IPS-20b (cell line): ENCODE data around the gene CST3.

Source experiments
- H3K27ac ChIP-seq: one replicate; pipeline ENCODE4 v1.5.1; 2013; ENCODE audit warnings: low read length
- H3K27me3 ChIP-seq: 2 replicates; pipeline ENCODE4 v1.6.1; 2013; ENCODE audit warnings: mild to moderate bottlenecking, low read length, inconsistent platforms; ENCODE audit not compliant: insufficient read depth
- H3K36me3 ChIP-seq: 2 replicates; pipeline ENCODE4 v1.6.1; 2013; ENCODE audit warnings: low read depth, mild to moderate bottlenecking, inconsistent platforms, low read length, moderate library complexity; ENCODE audit not compliant: insufficient read depth
- H3K4me1 ChIP-seq: 2 replicates; pipeline ENCODE4 v1.6.1; 2013; ENCODE audit warnings: mild to moderate bottlenecking, control low read depth, inconsistent platforms, low read length, moderate library complexity; ENCODE audit not compliant: insufficient read depth
- H3K4me3 ChIP-seq: 2 replicates; pipeline ENCODE4 v1.5.1; 2013; ENCODE audit warnings: mild to moderate bottlenecking, low read length, inconsistent platforms
- H3K9ac ChIP-seq: 2 replicates; pipeline ENCODE4 v1.6.1; 2013; ENCODE audit warnings: low read depth, mild to moderate bottlenecking, inconsistent platforms, low read length, moderate library complexity
- H3K9me3 ChIP-seq: 2 replicates; pipeline ENCODE4 v1.6.1; 2013; ENCODE audit warnings: mild to moderate bottlenecking, low read depth, low read length, inconsistent platforms; ENCODE audit not compliant: insufficient read depth

CST3 gene

DNA sequence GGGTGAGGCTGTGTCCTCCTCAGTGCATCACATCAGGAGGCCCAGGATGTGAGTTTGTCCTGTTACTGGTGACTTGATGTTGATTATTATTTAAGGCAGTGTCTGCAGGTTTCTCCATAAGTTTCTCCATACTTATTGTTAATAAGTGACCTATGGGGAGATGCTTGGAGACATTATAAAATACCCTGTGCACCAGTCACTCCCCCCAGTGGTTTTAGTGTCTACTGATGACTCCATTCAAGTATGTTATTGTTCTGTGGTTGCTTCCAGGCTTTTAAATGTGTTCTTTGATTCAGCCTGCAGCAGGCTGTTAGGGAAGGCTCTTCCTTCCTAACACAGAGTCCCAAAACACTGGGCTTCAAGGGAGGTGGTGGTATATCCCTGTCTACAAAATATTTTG, 14.6 kb upstream of the CST3 start:
- H3K9ac ChIP-seq, result no peak overlapping the region
- no peak overlapping the region for H3K4me3 ChIP-seq
- H3K27me3 ChIP-seq, result no peaks in the 10 kb centered on the region
- 0 out of 2 replicates have a peak, but pooled peaks cover 2% of the 10 kb centered on the region for H3K4me1 ChIP-seq
- no peaks in the 10 kb centered on the region for H3K9me3 ChIP-seq
- H3K36me3 ChIP-seq, result no peaks in the 10 kb centered on the region
- H3K27ac ChIP-seq, result no peak overlapping the region

- Histone ChIP-seq H3K4me1 (0 out of 2 replicates have a peak, but pooled peaks cover 2% of the 10 kb centered on the region), H3K4me3 (no peak overlapping the region), H3K36me3 (no peaks in the 10 kb centered on the region), H3K9me3 (no peaks in the 10 kb centered on the region), H3K9ac (no peak overlapping the region), H3K27ac (no peak overlapping the region), H3K27me3 (no peaks in the 10 kb centered on the region)
These were observed 13.4 kb upstream of the CST3 start for GRCh38 chr20:23651117-23651516.

GRCh38 chr20:23649830-23650417, 12.2 kb upstream of the CST3 start:
- H3K27me3 ChIP-seq, result no peaks in the 10 kb centered on the region
- H3K36me3 ChIP-seq, result no peaks in the 10 kb centered on the region
- H3K4me1 ChIP-seq, result no peaks in the 10 kb centered on the region
- no peak overlapping the region for H3K4me3 ChIP-seq
- no peaks in the 10 kb centered on the region for H3K9me3 ChIP-seq
- H3K27ac ChIP-seq, result no peak overlapping the region
- no peak overlapping the region for H3K9ac ChIP-seq

- H3K27ac ChIP-seq, result no peak overlapping the region
- H3K27me3 ChIP-seq, result no peaks in the 10 kb centered on the region
- no peaks in the 10 kb centered on the region for H3K36me3 ChIP-seq
- H3K4me1 ChIP-seq, result no peaks in the 10 kb centered on the region
- H3K4me3 ChIP-seq, result no peak overlapping the region
- H3K9me3 ChIP-seq, result no peaks in the 10 kb centered on the region
- no peak overlapping the region for H3K9ac ChIP-seq
These were observed 11.5 kb upstream of the CST3 start for GRCh38 chr20:23649242-23649641.

- Histone ChIP-seq H3K4me1 (no peaks in the 10 kb centered on the region), H3K9me3 (no peaks in the 10 kb centered on the region), H3K27ac (no peak overlapping the region), H3K9ac (no peak overlapping the region), H3K36me3 (no peaks in the 10 kb centered on the region), H3K27me3 (no peaks in the 10 kb centered on the region), H3K4me3 (no peak overlapping the region)
These were observed 9.6 kb upstream of the CST3 start for GRCh38 chr20:23647346-23647745.

- peaks cover 4% of the 10 kb centered on the region; the same call in 1 of the 2 replicates for H3K4me1 ChIP-seq
- H3K9ac ChIP-seq, result no peak overlapping the region
- no peaks in the 10 kb centered on the region for H3K9me3 ChIP-seq
- no peaks in the 10 kb centered on the region for H3K36me3 ChIP-seq
- no peak overlapping the region for H3K27ac ChIP-seq
- no peak overlapping the region for H3K4me3 ChIP-seq
- no peaks in the 10 kb centered on the region for H3K27me3 ChIP-seq
These were observed 8.5 kb upstream of the CST3 start for GRCh38 chr20:23646106-23646873.

GRCh38 chr20:23645575-23645974, 7.8 kb upstream of the CST3 start:
- no peaks in the 10 kb centered on the region for H3K27me3 ChIP-seq
- H3K4me1 ChIP-seq, result peaks cover 4% of the 10 kb centered on the region; the same call in 1 of the 2 replicates
- no peaks in the 10 kb centered on the region for H3K36me3 ChIP-seq
- no peak overlapping the region for H3K9ac ChIP-seq
- no peaks in the 10 kb centered on the region for H3K9me3 ChIP-seq
- no peak overlapping the region for H3K4me3 ChIP-seq
- no peak overlapping the region for H3K27ac ChIP-seq

DNA sequence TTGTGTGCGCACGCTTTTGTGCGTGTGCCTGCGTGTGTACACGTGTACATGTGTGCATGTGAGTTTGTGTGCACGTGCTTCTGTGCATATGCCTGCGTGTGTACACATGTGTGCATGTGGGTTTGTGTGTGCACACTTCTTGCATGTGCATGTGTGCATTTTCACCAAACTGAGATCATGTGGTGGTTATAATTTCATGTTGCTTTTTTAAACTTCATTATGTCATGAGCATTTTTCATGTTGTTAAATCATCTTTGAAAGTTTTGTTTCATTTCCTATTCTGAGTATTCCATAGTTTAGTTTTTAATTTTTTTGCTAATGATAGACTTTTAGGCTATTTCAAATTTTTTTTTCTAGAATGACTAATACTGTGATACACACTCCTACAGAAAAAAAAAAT, 6.4 kb upstream of the CST3 start:
- no peaks in the 10 kb centered on the region for H3K27me3 ChIP-seq
- H3K4me1 ChIP-seq, result peaks cover 4% of the 10 kb centered on the region; the same call in 1 of the 2 replicates
- no peak overlapping the region for H3K4me3 ChIP-seq
- no peak overlapping the region for H3K27ac ChIP-seq
- H3K36me3 ChIP-seq, result no peaks in the 10 kb centered on the region
- H3K9ac ChIP-seq, result no peak overlapping the region
- H3K9me3 ChIP-seq, result no peaks in the 10 kb centered on the region

DNA sequence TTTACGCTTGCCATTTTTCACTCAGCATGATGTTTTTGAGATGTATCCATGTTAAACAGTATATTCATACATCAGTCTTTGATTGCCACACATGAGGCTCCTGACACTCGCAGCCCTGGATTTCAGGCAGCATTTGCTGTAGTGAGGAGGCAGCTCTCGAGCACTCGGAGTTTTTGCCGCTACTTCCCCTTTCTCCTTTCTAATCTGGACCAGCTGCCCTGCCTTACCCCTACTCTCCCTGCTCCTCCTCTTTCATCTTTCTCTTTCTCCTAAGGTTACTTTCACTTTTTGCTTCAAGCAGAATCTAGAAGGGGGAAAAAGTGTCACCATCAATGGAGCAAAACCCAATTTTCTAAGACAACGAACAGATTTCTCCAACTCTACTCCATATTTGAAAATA, 5.9 kb upstream of the CST3 start:
- H3K9me3 ChIP-seq, result no peaks in the 10 kb centered on the region
- no peak overlapping the region for H3K4me3 ChIP-seq
- H3K36me3 ChIP-seq, result no peaks in the 10 kb centered on the region
- peaks cover 4% of the 10 kb centered on the region; the same call in 1 of the 2 replicates for H3K4me1 ChIP-seq
- H3K27ac ChIP-seq, result no peak overlapping the region
- no peak overlapping the region for H3K9ac ChIP-seq
- no peaks in the 10 kb centered on the region for H3K27me3 ChIP-seq

DNA sequence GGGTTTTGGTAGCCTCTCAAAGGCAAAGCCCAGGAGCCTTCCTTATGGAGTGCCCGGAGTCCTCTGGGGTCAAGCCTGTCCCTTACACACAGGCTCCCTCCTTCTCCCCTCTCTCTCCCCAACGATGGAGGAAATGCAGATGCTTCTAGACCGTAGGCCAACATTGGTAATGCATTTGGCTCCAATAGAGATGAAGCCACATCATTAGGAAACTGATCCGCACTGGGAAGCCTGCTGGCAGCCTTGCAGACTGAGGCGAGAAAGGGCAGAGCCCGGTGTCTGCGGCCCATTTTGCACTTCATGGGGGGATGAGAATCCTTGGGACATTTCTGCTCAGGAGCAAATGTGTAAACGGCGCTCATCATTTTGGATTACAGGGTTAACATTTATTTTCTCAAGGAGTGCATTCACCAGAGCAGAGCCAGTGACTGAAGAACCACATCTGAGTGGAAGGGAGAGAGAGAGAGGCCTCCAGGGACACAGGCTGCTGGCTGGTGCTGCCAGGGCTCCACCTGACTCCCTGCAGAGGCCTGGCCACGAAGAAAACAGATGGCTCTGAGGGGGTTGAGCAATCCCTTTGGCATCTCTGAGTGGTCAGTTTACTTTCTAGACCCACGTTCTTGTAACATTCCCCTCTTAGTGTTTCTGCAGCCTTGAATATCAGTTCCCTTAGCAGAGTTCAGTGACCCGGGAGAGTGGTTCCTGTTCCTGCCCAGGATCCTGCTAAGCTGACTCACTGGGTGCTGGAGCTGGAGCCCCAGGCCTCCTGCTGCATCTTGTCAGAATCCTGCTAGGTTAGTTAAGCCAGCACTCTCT, 4.4 kb upstream of the CST3 start:
- no peaks in the 10 kb centered on the region for H3K27me3 ChIP-seq
- H3K9me3 ChIP-seq, result no peaks in the 10 kb centered on the region
- H3K4me1 ChIP-seq, result peaks cover 4% of the 10 kb centered on the region; the same call in 1 of the 2 replicates
- no peak overlapping the region for H3K4me3 ChIP-seq
- no peak overlapping the region for H3K9ac ChIP-seq
- no peak overlapping the region for H3K27ac ChIP-seq
- no peaks in the 10 kb centered on the region for H3K36me3 ChIP-seq

- peaks cover 4% of the 10 kb centered on the region; the same call in 1 of the 2 replicates for H3K4me1 ChIP-seq
These were observed 3.2 kb upstream of the CST3 start for GRCh38 chr20:23640671-23641667.

More at GRCh38 chr20:23640671-23641667, 3.2 kb upstream of the CST3 start:
- Histone ChIP-seq H3K4me3 (no peak overlapping the region), H3K9ac (no peak overlapping the region), H3K9me3 (no peaks in the 10 kb centered on the region), H3K27ac (no peak overlapping the region), H3K36me3 (no peaks in the 10 kb centered on the region), H3K27me3 (peaks cover 11% of the 10 kb centered on the region)
